K562 (cell line): ENCODE data around the gene TMEM69. TPM values are rescaled to one million over a fixed set of nuclear protein-coding genes. Genes with fewer than 3 reads are reported as not detected.

Experiments used
- BCOR ChIP-seq: fragments of 450-650 bp; IDR thresholded peaks from 2 replicates; pipeline ENCODE4 v1.6.1; 2016
- ESRRA ChIP-seq: fragments of 450-650 bp; IDR thresholded peaks from 2 replicates; pipeline ENCODE4 v1.6.1; 2014; ENCODE audit warnings: low read depth, mild to moderate bottlenecking, moderate library complexity, borderline replicate concordance
- HINFP ChIP-seq: fragments of 450-650 bp; conservative IDR thresholded peaks from 2 replicates; pipeline ENCODE4 v1.6.1; 2016; ENCODE audit warnings: missing genetic modification characterization, low read depth, mild to moderate bottlenecking, control low read depth, missing compliant biosample characterization
- MLLT1 ChIP-seq, 2 experiments: fragments of 450-650 bp; IDR thresholded peaks; 2 replicates each; pipeline ENCODE4 v1.6.1; 2016
- MLX ChIP-seq, 2 experiments: fragments of 450-650 bp in 1 of 2; sonication (generic) in 1 of 2; formaldehyde crosslinking; conservative IDR thresholded peaks; 2 replicates each; pipeline versions ENCODE4 v1.4.0 to v1.8.1; 2020 to 2022; ENCODE audit warnings: mild to moderate bottlenecking in 1 of 2, missing genetic modification reagents in 1 of 2
- RERE ChIP-seq: sonication (generic); formaldehyde crosslinking; IDR thresholded peaks from 2 replicates; pipeline ENCODE4 v1.8.0; 2023; ENCODE audit warnings: missing genetic modification reagents, mild to moderate bottlenecking, borderline replicate concordance
- SMAD4 ChIP-seq: fragments of 250-450 bp; sonication (Bioruptor Pico); conservative IDR thresholded peaks from 2 replicates; pipeline ENCODE4 v1.8.0; 2021; ENCODE audit warnings: inconsistent platforms, mild to moderate bottlenecking, moderate library complexity
- ZNF407 ChIP-seq: fragments of 450-650 bp; IDR thresholded peaks from 2 replicates; pipeline ENCODE4 v1.6.1; 2016; ENCODE audit warnings: low read depth
- polyA plus RNA-seq, 8 experiments: library from polyadenylated mRNA; depleted of rRNA in 4 of 8; stranded (reverse) in 5 of 8; unstranded in 3 of 8; fragments of >200 nt; fragmentation: Nextera tagmentation in 2 of 8; fragmentation: Illumina TruSeq in 1 of 8; extraction: Ambion mirVana in 2 of 8; extraction: Trizol in 1 of 8; gene quantifications; 2 replicates each; pipeline versions ENCODE4 v1.2.1 to v1.2.3, GENCODE V29; 2011 to 2014; ENCODE audit warnings: inconsistent platforms in 1 of 8, missing spikeins in 1 of 8
- total RNA-seq, 7 experiments: library from RNA; depleted of rRNA in 6 of 7; stranded (reverse); fragments of >200 nt in 6 of 7; fragmentation: Illumina TruSeq in 2 of 7; extraction: Trizol in 2 of 7; gene quantifications; 2 replicates each; pipeline versions ENCODE4 v1.2.1 to v1.2.3, GENCODE V29; 2011 to 2021; ENCODE audit warnings: low replicate concordance in 1 of 7

Gene TMEM69
- total and polyA plus RNA-seq, 9 of the 15 experiments (the other 6 are each of a cell fraction or from before 2014, with no cell fraction given), result 47.3 to 248 (median 103) TPM

GRCh38 chr1:45686288-45687013 lies 1.5 kb upstream of the TMEM69 start, which contains the start of gene GPBP1L1 (continued):
- TF ChIP-seq MLLT1 (IDR thresholded peaks at IDR 0.05) (peak; percentile 28 to 34; a peak in 2 of 4 replicates), ZNF407 (no peak), RERE (CRISPR knock-in tag) (no peak), BCOR (no peak), SMAD4 (CRISPR knock-in tag) (no peak; the same call in 1 of the 2 replicates), MLX (CRISPR knock-in tag; conservative IDR thresholded peaks at IDR 0.05) (peak in 1 of 2 experiments; percentile 94; a peak in 2 of 4 replicates), HINFP (tag) (no peak), ESRRA (no peak; the same call in 1 of the 2 replicates)
